ENCODE measurements around the gene TXNL4A. TPM values are rescaled to one million over a fixed set of nuclear protein-coding genes. Genes with fewer than 3 reads are reported as not detected.

Gene TXNL4A
- total and polyA plus RNA-seq, 2 experiments from 2014 or later: 71.9 to 227 TPM

GRCh38 chr18:79947881-79948610 lies 40.3 kb downstream of the TXNL4A start:
- H3K79me2 ChIP-seq: peaks cover 71% of the 10 kb centered on the region
- TF ChIP-seq CTCF (IDR thresholded peaks at IDR 0.05; ENCODE audit: poor library complexity): no peak
- no peaks in the 10 kb centered on the region for H3K9me2 ChIP-seq (replicated peaks; ENCODE audit: insufficient read depth)
- H2AFZ ChIP-seq: no peak overlapping the region
- no peaks in the 10 kb centered on the region for H3K27me3 ChIP-seq
- H3K4me3 ChIP-seq: no peak overlapping the region
- H3K4me1 ChIP-seq (ENCODE audit: insufficient read depth): peaks cover 22% of the 10 kb centered on the region
- H3K9me3 ChIP-seq (ENCODE audit: low read depth): no peaks in the 10 kb centered on the region
- no peak overlapping the region for H3K4me2 ChIP-seq
- H3K36me3 ChIP-seq (replicated peaks; ENCODE audit: insufficient read depth, low read depth): no peaks in the 10 kb centered on the region
- no peak for DNase-seq (ENCODE audit: low spot score)
- 92% methylated on average over 15 of the region's 15 CpGs for WGBS (ENCODE audit: low lambda C conversion rate, missing lambda C conversion rate)
- peaks cover 39% of the 10 kb centered on the region for H4K20me1 ChIP-seq (ENCODE audit: insufficient read depth, poor library complexity, severe bottlenecking)
- H3K27ac ChIP-seq: no peak overlapping the region

GRCh38 chr18:79947054-79947755 lies 41.2 kb downstream of the TXNL4A start:
- no peaks in the 10 kb centered on the region for H3K9me2 ChIP-seq (replicated peaks; ENCODE audit: insufficient read depth)
- H2AFZ ChIP-seq: no peak overlapping the region
- no peak overlapping the region for H3K4me2 ChIP-seq
- H4K20me1 ChIP-seq (ENCODE audit: insufficient read depth, poor library complexity, severe bottlenecking): peaks cover 44% of the 10 kb centered on the region
- H3K9me3 ChIP-seq (ENCODE audit: low read depth): no peaks in the 10 kb centered on the region
- H3K36me3 ChIP-seq (replicated peaks; ENCODE audit: insufficient read depth, low read depth): no peaks in the 10 kb centered on the region
- no peaks in the 10 kb centered on the region for H3K27me3 ChIP-seq
- H3K4me1 ChIP-seq (ENCODE audit: insufficient read depth): peaks cover 20% of the 10 kb centered on the region
- H3K27ac ChIP-seq: no peak overlapping the region
- H3K4me3 ChIP-seq: no peak overlapping the region
- TF ChIP-seq EZH2phosphoT487 (IDR thresholded peaks at IDR 0.05; ENCODE audit: low read depth, severe bottlenecking, unreplicated experiment): no peak
- TF ChIP-seq EZH2 (IDR thresholded peaks at IDR 0.05; ENCODE audit: borderline replicate concordance): no peak
- TF ChIP-seq CTCF (IDR thresholded peaks at IDR 0.05; ENCODE audit: poor library complexity): no peak
- DNase-seq (ENCODE audit: low spot score): no peak
- WGBS (ENCODE audit: low lambda C conversion rate, missing lambda C conversion rate): 90% methylated on average over 14 of the region's 14 CpGs
- peaks cover 71% of the 10 kb centered on the region for H3K79me2 ChIP-seq

GRCh38 chr18:79945118-79946042 lies 43.0 kb downstream of the TXNL4A start:
- H3K36me3 ChIP-seq (replicated peaks; ENCODE audit: insufficient read depth, low read depth): no peaks in the 10 kb centered on the region
- no peaks in the 10 kb centered on the region for H3K27me3 ChIP-seq
- no peak overlapping the region for H3K27ac ChIP-seq
- H4K20me1 ChIP-seq (ENCODE audit: insufficient read depth, poor library complexity, severe bottlenecking): peaks cover 41% of the 10 kb centered on the region
- DNase-seq (ENCODE audit: low spot score): no peak
- no peak overlapping the region for H3K4me2 ChIP-seq
- H3K79me2 ChIP-seq: peaks cover 77% of the 10 kb centered on the region
- peaks cover 26% of the 10 kb centered on the region for H3K4me1 ChIP-seq (ENCODE audit: insufficient read depth)
- no peak overlapping the region for H2AFZ ChIP-seq
- H3K9me3 ChIP-seq (ENCODE audit: low read depth): no peaks in the 10 kb centered on the region
- TF ChIP-seq EZH2phosphoT487 (IDR thresholded peaks at IDR 0.05; ENCODE audit: low read depth, severe bottlenecking, unreplicated experiment) (no peak), CTCF (IDR thresholded peaks at IDR 0.05; ENCODE audit: poor library complexity) (no peak), EZH2 (IDR thresholded peaks at IDR 0.05; ENCODE audit: borderline replicate concordance) (no peak)
- H3K9me2 ChIP-seq (replicated peaks; ENCODE audit: insufficient read depth): no peaks in the 10 kb centered on the region
- whole genome bisulfite sequencing (ENCODE audit: low lambda C conversion rate, missing lambda C conversion rate): 91% methylated on average over 17 of the region's 17 CpGs
- H3K4me3 ChIP-seq: no peak overlapping the region

All from hepatocyte (in vitro differentiated cells).